Chondrocyte (in vitro differentiated cells): Measurements from ENCODE around the gene CMIP. TPM values are rescaled to one million over a fixed set of nuclear protein-coding genes. Genes with fewer than 3 reads are reported as not detected.

Experiments used
- DNase-seq: peaks from one replicate; pipeline ENCODE4 v3.0.0; 2021; ENCODE audit warnings: mixed read lengths, low spot score
- H3K27ac Mint-ChIP-seq: one replicate; pipeline ENCODE4 v1.8.0; 2021; ENCODE audit warnings: mild to moderate bottlenecking, moderate library complexity, mixed read lengths; ENCODE audit not compliant: unreplicated experiment
- H3K27me3 Mint-ChIP-seq: 2 replicates; pipeline ENCODE4 v1.8.0; 2021; ENCODE audit warnings: low read depth, mixed read lengths
- H3K36me3 Mint-ChIP-seq: 2 replicates; pipeline ENCODE4 v1.8.0; 2021; ENCODE audit warnings: low read depth, mixed read lengths
- H3K4me1 Mint-ChIP-seq: 2 replicates; pipeline ENCODE4 v1.8.0; 2021; ENCODE audit warnings: low read depth, mild to moderate bottlenecking, mixed read lengths
- H3K4me3 Mint-ChIP-seq: one replicate; pipeline ENCODE4 v1.8.0; 2021; ENCODE audit warnings: mild to moderate bottlenecking, moderate library complexity, mixed read lengths; ENCODE audit not compliant: unreplicated experiment
- H3K9me3 Mint-ChIP-seq: 2 replicates; pipeline ENCODE4 v1.8.0; 2021; ENCODE audit warnings: low read depth, mixed read lengths
- CTCF ChIP-seq: fragments of 200-600 bp; sonication (generic); IDR thresholded peaks from 2 replicates; pipeline ENCODE4 v1.5.0; 2021; ENCODE audit warnings: antibody characterized with exemption, mild to moderate bottlenecking, moderate library complexity
- total RNA-seq: library from RNA; stranded (reverse); gene quantifications from 3 replicates; pipeline ENCODE4 v1.2.1, GENCODE V29; 2021

CMIP gene
- total RNA-seq, 1 donor from 2014 or later, result 62.9 TPM

- Mint-ChIP-seq H3K36me3 (peaks cover 6% of the 10 kb centered on the region), H3K4me1 (peaks cover 46% of the 10 kb centered on the region), H3K27me3 (no peaks in the 10 kb centered on the region), H3K27ac (peak overlapping the region; percentile 97), H3K9me3 (no peaks in the 10 kb centered on the region), H3K4me3 (peak overlapping the region; percentile 26)
- no peak for DNase-seq
- no peak for TF ChIP-seq CTCF
These were observed 250.1 kb downstream of the CMIP start for GRCh38 chr16:81694494-81695280.

GRCh38 chr16:81695321-81696165 is 250.9 kb downstream of the CMIP start:
- TF ChIP-seq CTCF, result no peak
- no peak for DNase-seq
- Mint-ChIP-seq H3K27ac (peak overlapping the region; percentile 97), H3K27me3 (no peaks in the 10 kb centered on the region), H3K36me3 (peaks cover 11% of the 10 kb centered on the region), H3K4me1 (peaks cover 51% of the 10 kb centered on the region), H3K4me3 (peak overlapping the region; percentile 26), H3K9me3 (no peaks in the 10 kb centered on the region)

GRCh38 chr16:81696166-81696960 is 251.8 kb downstream of the CMIP start:
- Mint-ChIP-seq H3K27ac (no peak overlapping the region), H3K36me3 (peaks cover 12% of the 10 kb centered on the region), H3K4me3 (no peak overlapping the region), H3K4me1 (peaks cover 54% of the 10 kb centered on the region), H3K9me3 (no peaks in the 10 kb centered on the region), H3K27me3 (no peaks in the 10 kb centered on the region)
- peak; percentile 84 for DNase-seq
- no peak for TF ChIP-seq CTCF

- peaks cover 13% of the 10 kb centered on the region for H3K36me3 Mint-ChIP-seq
- H3K9me3 Mint-ChIP-seq, result no peaks in the 10 kb centered on the region
- H3K27me3 Mint-ChIP-seq, result no peaks in the 10 kb centered on the region
- peaks cover 49% of the 10 kb centered on the region for H3K4me1 Mint-ChIP-seq
- H3K27ac Mint-ChIP-seq, result no peak overlapping the region
- peak; percentile 76 for TF ChIP-seq CTCF
- DNase-seq, result peak; percentile 72
- H3K4me3 Mint-ChIP-seq, result no peak overlapping the region
These were observed 252.5 kb downstream of the CMIP start for GRCh38 chr16:81696961-81697615.
